ENCODE measurements around the gene LIPT2.

LIPT2 gene

GRCh38 chr11:74463216-74463615 is 30.3 kb downstream of the LIPT2 start:
- DNase-seq: no peak

DNA sequence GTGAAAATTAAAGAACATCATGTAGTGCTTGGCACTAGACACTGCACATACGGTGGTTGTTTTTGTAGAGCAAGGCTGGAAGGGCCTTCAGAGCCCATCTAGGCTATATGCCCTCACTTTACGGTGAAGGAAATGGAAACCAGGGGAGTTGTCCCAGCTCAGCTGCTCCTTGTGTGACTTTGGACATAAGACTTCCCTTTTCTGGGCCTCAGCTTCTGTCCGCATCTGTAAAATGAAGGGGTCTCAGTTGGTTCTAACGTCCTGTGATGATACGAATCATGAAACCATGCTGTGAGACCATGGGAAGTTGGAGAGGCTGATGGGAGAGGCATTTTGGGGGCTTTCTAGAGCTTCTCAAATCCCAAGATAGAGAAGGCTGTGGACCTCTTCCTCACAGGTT is 30.9 kb downstream of the LIPT2 start:
- DNase-seq: no peak

- peak in 1 of 2 donors; percentile 69 for DNase-seq
Observed at GRCh38 chr11:74462009-74462408, 31.5 kb downstream of the LIPT2 start.

DNA sequence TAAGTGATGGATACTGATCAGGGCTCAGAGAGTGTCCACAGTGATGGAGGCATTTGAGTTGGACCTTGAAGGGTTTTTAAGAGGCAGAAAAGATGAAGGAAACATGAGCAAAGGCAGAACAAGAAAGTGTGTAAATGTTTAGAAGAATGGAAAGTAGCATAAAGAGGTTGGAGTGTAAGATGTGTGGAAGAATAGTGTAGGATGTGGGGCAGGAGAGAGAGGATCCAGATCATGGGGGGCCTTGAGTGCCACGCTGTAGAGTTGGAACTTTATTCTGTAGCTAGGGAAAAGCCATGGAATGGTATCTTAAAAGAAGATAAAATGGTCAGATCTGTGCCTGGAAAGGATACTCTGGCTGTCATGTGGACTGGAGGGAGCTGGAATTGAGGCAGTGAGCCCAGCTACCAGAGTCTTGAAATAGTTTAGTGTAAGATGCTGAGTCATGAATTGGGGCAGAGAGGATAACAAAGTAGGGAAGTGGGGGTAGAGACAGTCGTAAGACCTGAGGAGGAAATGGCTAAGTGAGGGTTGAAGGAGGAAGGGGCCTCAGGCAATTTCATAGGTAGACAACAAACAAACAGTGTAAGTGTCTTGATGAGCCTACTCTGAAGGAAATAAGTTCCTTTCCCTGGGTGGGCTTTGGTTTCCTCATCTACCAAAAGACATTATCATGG is 32.9 kb downstream of the LIPT2 start:
- no peak for DNase-seq

DNA sequence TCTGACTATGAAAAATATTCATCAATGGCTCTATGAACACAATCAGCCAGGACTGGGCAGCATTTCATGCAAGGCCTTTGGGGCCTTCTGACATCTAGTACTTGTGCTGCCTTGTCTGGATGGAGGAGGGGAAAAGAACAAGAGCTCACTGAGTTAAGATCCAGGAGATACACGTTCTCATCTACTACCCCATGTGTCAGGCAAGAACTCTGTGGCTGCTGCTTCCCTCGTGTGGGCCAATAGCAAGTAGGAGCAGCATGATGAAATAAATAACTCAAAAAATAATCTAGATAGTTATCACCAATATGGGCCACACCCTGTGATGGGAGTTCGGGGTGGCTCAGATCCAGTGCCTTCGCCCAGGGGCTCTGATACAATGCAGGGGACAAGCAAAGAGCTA is 33.5 kb downstream of the LIPT2 start:
- DNase-seq: no peak

DNA sequence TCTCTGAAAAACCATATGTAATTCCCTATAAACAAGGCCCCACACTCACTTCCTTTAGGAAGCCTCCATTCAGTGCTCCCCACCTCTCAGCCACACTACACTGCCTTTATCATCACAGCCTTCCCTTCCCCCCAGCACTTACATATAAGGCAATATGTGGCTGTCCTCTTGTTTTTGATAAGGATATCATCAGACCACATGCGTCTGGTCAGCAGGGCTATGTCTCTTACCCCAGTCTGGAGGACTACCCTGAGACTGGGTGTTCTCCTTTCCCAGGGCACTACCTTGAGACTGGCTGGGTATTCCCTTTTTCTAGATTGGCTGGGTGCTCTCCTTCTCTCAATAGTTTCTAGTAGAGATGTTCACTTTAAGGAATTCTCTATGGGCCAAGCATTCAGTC is 33.9 kb downstream of the LIPT2 start:
- no peak for DNase-seq

DNA sequence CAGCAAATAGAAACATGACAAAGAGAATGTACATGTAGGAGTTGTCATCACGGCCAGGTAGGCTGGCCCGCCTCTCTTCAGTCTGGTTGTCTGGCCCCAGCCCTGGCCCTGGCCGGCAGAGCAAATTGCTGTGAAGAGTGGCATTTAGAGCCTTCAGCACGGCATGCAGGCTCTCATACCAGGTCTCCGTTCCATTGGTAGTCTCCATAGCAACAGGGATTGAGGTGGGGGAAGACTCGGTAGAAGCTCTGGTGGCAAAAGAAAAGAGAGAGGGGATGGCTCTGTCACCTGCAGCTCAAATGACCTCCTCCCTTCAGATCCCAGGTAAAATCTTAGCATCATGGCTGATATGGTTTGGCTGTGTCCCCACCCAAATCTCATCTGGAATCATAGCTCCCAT is 36.2 kb downstream of the LIPT2 start:
- no peak for DNase-seq

GRCh38 chr11:74453373-74453975 is 40.0 kb downstream of the LIPT2 start:
- DNase-seq: peak; percentile 57 to 65

DNA sequence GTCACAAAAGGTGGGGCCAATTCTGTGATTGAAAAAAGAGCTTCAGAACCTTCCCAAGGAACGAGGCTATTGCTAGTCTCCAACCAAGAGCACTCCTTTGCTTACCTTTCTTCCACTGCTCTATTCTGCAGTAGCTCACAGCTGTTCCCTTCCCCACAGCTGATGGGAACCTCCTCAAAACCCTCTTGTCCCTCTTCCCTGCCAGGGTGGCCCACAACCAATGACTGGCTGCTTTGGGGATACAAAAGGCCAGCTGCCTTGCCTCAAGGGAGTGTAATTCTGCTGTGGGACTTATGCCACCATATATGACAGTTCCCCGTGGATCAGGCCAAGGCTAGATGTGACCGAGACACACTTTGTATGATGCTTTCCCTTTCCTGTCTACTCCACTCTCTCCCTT is 41.2 kb downstream of the LIPT2 start:
- no peak for DNase-seq

GRCh38 chr11:74450318-74450717 is 43.2 kb downstream of the LIPT2 start:
- no peak for DNase-seq

DNA sequence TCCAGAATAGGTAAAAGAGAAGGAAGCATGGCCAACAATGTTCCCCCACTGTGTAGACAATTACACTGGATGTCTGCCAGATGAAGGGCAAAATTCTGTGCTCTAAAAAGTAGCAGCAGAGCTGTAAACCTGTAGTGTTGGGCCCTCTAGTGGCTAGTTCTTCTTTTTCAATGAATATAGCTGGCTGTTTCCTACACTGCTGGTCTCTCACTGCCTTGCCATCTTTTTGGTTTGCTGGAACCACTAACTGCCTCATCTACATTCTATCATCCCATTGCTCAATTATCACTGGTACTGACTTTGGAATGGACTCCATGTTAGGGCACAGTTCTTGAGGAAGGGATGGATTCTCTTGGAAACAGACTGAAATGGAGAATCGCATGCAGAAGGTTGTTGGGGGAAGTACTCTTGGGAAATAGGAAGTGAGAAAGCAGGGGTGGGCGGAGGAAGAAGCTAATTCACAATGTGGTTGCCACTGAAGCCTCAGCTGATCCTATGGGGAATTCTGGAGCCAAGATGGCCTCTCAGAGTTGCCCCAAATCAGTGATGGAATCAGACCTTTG is 44.1 kb downstream of the LIPT2 start:
- DNase-seq: peak; percentile 45 to 75

DNA sequence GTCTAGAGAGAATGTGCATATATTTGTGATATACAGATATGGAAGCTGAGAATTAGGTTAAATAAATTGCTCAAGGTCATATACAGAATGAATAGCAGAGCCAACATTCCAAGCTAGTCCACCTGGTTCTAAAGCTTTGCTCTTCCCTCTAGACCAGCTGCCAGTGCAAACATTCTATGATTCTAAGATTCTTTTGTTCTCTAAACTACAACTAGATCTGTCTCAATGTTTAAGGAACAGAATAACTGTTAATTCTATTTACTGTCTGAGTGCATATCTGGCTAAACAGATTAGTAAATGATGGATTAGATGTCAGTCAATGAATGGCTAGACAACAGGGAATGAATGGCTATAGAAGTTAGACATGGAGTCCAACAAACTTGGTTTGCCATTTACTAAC is 45.8 kb downstream of the LIPT2 start:
- no peak for DNase-seq

- no peak for DNase-seq
Observed at GRCh38 chr11:74446532-74446938, 47.0 kb downstream of the LIPT2 start.

DNA sequence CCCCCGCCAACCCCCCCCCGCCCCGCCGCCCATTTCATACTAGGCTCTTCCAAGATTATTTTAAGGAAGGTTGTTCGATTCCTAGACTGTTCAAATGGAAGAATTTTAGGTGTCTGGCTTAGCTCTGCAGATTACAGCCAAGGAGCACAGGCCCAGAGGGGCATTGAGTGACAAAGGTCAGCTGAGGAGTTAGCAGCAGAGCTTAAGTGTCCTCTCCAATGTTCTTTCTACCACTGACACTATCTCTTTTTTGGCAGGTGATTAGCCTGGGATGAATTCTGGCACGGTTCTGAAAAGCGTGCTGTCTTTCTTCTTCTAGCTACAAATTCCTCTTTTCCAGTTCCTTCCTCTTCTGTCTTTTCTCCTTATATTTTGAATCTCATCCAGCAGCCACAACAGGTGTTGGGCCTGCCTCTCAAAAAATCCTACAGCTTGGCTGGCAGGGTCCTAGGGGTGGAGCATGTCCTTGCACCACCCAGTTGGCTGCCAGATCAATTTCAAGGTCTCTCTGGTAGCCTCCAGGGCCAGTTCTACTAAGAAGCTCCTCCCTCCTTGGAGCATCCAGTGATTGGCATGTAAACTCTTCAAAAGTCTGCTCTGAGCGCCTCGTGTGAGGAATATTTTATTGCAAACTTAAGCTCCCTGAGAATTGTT is 49.2 kb downstream of the LIPT2 start:
- no peak for DNase-seq

GRCh38 chr11:74443071-74443864 is 50.3 kb downstream of the LIPT2 start:
- DNase-seq: no peak

DNA sequence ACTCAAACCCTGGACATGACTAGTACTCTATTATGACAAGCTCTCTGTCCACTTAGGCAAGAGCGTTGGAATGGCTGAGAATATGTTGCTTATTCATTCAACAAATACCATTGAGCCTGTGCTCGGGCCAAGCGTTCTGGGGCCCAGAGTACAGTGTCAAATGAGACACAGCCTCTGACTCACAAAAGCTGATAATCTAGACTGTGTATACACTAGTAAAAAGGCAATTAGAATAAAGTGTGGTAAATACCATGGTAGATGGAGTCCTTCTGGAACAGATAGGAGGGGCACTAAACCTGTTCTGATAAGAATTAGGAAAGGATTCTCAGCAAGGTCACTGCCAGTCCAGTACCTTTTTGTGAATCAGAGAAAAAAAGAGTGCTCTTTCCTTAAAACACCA is 50.9 kb downstream of the LIPT2 start:
- DNase-seq: no peak
